Nucleus accumbens (tissue), 56 donors: ENCODE measurements around the gene DGCR8.

ENCODE experiments used
- DNase-seq, 56 donors: peaks; one replicate each; lab custom pipeline; 2025; lab: John Stamatoyannopoulos, UW

Gene DGCR8

GRCh38 chr22:20089226-20089976 lies 9.4 kb downstream of the DGCR8 start:
- DNase-seq: no peak

- DNase-seq: no peak
Measured at GRCh38 chr22:20089977-20090729, 10.1 kb downstream of the DGCR8 start.

GRCh38 chr22:20090730-20091240 lies 10.7 kb downstream of the DGCR8 start:
- DNase-seq: no peak

- DNase-seq: no peak
Measured at GRCh38 chr22:20091690-20092476, 11.8 kb downstream of the DGCR8 start.

GRCh38 chr22:20092477-20092854 lies 12.4 kb downstream of the DGCR8 start:
- DNase-seq: no peak

GRCh38 chr22:20093418-20094196 lies 13.6 kb downstream of the DGCR8 start:
- DNase-seq: peak in 18 of 56 donors; percentile 8 to 64 (median 40)

- no peak for DNase-seq
Measured at GRCh38 chr22:20094197-20094807, 14.3 kb downstream of the DGCR8 start.

GRCh38 chr22:20095521-20095920 lies 15.5 kb downstream of the DGCR8 start:
- DNase-seq: no peak

- no peak for DNase-seq
Measured at GRCh38 chr22:20096574-20097420, 16.8 kb downstream of the DGCR8 start.

GRCh38 chr22:20099099-20099711 lies 19.2 kb downstream of the DGCR8 start:
- DNase-seq: no peak

GRCh38 chr22:20101638-20102037 lies 21.6 kb downstream of the DGCR8 start:
- no peak for DNase-seq

GRCh38 chr22:20102203-20102780 lies 22.3 kb downstream of the DGCR8 start:
- no peak for DNase-seq

GRCh38 chr22:20105456-20106204 lies 25.6 kb downstream of the DGCR8 start:
- DNase-seq: no peak

GRCh38 chr22:20106205-20106848 lies 26.3 kb downstream of the DGCR8 start:
- DNase-seq: peak in 1 of 56 donors; percentile 10

GRCh38 chr22:20106849-20107237 lies 26.8 kb downstream of the DGCR8 start:
- no peak for DNase-seq

- DNase-seq: no peak
Measured at GRCh38 chr22:20107471-20107901, 27.4 kb downstream of the DGCR8 start.
